HG02840 (cell line): Measurements from ENCODE around the gene HAPSTR1.

Source experiments
- ATAC-seq: cut with Tn5 transposase; IDR thresholded peaks from one replicate; pipeline ENCODE4 v1.9.1; 2021; ENCODE audit warnings: mild to moderate bottlenecking, moderate library complexity, moderate number of reproducible peaks; ENCODE audit not compliant: unreplicated experiment, low FRiP score

HAPSTR1 gene

GRCh38 chr16:9118170-9118569, 26.7 kb downstream of the HAPSTR1 start:
- no peak for ATAC-seq

GRCh38 chr16:9119795-9120194, 28.4 kb downstream of the HAPSTR1 start:
- no peak for ATAC-seq

GRCh38 chr16:9122342-9122741, 30.9 kb downstream of the HAPSTR1 start:
- ATAC-seq, result no peak

DNA sequence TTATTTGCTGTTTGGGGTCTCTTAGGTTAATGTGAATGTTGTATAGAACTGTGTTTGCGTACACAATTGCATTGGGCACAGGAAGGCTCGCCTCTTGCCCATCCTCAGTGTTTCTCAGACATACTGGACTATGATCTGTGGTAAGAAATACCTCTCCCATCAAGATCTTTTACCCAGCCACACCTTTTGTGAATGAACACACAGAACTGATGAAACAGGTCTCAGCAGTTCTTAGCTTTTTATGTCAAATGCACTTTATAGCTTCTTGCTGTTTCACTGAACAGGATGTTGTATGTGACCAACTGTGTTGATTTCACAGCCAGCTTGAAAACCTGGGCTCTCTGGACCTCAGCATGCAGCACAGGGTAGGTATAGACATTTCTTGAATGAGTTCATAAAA, 31.5 kb downstream of the HAPSTR1 start:
- no peak for ATAC-seq

DNA sequence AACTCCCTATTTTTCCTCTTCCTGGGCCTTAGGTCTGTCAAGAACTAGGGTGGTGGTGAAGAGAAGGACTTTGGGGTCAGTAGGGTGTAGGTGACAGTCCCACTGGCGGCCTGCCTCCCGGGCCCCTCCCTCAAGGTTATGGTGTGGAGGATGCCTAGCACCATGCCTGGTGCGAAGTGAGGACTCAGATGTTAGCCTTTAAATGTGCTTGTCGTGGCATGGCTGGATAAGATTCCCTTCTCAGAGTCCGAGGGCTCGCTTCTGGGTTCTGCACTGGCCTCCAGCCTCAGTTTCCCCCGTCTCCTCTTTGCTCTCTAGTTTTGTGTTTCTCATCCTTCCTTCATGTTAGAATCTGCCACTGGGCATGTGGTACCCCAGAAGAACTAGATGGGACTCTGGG, 32.0 kb downstream of the HAPSTR1 start:
- no peak for ATAC-seq

GRCh38 chr16:9123871-9124270, 32.4 kb downstream of the HAPSTR1 start:
- no peak for ATAC-seq

DNA sequence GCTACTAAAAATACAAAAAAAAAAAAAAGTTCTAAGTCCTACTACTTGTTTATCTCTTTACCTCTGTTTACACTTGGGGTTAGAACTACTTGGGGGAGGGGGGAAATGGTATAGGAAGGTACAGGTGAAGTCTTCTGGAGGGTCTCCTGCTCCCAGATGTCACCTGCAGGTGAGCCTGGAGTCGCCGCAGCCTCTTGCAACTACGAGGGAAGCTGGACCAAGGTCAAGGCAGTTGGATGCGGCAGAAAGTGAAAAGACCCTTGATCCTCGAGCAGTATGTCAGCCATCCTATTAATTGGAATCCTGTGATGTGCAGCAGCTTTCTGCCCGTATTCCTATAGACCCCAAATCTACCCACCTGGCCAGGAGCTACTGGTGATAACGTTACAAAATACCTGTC, 33.0 kb downstream of the HAPSTR1 start:
- no peak for ATAC-seq

GRCh38 chr16:9124908-9125584, 33.6 kb downstream of the HAPSTR1 start:
- no peak for ATAC-seq

DNA sequence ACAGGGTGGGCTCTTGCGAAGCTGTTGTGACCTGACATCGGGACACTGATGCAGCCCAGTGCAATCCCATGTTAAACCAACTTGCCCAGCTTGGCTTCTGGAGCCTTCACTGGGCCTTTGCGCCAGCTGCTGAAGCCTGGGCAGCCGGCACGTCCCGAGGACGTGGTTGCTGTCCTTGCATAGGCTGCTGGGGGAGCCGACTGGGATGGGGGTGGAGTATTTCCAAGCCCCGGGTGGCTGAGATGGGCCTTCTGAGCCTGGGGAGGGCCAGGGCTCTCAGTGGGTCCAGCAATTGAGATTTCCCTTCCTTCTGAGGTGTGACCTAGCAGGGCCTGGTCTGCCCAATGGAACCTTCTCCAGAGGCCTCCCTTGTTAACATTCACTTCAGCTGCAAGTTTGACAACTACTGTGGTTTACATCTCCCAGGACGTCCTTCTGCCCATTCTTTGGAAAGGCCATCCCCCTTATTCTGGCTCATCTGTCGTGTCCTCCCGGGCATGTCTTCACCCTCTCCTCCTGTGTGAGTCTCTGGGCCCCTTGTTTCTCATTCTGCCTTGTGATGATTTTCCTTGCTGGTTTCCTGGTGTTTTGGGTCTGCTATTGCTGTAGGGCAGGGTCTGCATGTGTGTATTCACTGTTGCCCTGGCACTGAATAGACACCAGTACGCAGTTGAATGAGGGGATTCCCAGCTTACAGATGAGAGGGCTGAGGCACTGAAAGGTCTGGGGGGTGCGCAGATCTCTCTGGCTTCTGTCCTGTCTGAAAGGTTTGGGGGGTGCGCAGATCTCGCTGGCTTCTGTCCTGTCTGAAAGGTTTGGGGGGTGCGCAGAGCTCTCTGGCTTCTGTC, 34.4 kb downstream of the HAPSTR1 start:
- no peak for ATAC-seq

DNA sequence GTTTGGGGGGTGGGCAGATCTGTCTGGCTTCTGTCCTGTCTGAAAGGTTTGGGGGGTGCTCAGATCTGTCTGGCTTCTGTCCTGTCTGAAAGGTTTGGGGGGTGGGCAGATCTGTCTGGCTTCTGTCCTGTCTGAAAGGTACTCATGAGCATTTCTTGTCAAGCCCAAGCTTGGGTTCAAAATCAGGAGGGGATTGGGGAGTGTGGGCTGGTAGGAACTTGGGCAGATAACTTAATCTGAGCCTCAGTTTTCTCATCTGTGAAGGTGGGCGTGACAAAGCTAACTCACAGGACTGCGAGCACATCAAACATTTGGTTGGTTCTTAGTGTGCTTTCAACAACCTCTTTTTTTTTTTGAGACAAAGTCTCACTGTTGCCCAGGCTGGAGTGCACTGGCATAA, 35.2 kb downstream of the HAPSTR1 start:
- no peak for ATAC-seq

GRCh38 chr16:9128346-9129342, 37.2 kb downstream of the HAPSTR1 start:
- no peak for ATAC-seq

DNA sequence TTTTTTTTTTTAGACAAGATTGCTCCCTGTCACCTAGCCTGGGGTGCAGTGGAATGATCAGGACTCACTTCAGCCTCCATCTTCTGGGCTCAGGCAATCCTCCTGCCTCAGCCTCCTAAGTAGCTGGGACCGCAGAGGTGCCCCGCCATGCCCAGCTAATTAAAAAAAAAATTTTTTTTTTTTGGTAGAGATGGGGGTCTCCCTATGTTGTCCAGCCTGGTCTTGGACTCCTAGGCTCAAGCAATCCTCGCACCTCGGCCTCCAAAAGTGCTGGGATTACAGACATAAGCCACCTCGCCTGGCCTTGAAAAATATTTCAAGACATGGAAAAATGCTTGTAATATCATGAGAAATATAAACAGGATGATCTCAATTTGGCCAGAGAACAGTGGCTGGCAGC, 42.9 kb downstream of the HAPSTR1 start:
- no peak for ATAC-seq

DNA sequence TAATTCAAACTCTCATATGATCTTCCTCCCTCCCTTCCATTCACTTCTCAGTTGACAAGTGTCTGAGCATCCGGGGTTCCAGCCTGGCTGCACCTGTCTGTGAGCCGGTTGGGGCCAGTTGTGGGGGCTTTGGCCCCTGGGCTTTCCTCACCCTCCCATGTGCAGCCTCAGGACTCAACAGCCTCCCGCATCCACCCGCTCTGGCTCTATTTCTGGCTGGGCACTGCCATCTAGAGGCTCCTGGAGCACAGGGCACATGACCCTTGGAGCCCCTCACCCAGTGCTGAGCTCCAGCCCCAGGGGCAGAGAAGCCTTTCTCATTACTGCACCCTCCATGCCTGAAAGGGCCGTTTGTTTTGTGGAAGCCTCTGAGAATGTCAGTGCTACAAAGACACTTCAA, 43.3 kb downstream of the HAPSTR1 start:
- peak; percentile 48 for ATAC-seq

- ATAC-seq, result no peak
Measured at GRCh38 chr16:9135797-9136196, 44.4 kb downstream of the HAPSTR1 start.

DNA sequence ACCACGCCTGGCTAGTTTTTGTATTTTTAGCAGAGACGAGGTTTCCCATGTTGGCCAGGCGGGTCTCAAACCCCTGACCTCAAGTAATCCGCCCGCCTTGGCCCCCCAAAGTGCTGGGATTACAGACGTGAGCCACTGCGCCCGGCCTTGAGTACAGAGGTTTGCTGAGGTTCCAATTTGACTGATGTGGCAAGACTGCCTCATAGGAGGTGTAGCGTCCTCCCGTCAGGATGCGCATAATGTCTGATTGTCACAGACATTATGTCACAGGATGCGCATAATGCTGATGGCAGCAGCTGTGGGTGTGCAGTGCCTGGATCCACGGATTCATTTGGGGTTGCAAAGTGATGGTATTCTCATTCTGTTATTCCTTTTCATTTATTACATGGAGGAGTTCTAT, 45.2 kb downstream of the HAPSTR1 start:
- no peak for ATAC-seq

DNA sequence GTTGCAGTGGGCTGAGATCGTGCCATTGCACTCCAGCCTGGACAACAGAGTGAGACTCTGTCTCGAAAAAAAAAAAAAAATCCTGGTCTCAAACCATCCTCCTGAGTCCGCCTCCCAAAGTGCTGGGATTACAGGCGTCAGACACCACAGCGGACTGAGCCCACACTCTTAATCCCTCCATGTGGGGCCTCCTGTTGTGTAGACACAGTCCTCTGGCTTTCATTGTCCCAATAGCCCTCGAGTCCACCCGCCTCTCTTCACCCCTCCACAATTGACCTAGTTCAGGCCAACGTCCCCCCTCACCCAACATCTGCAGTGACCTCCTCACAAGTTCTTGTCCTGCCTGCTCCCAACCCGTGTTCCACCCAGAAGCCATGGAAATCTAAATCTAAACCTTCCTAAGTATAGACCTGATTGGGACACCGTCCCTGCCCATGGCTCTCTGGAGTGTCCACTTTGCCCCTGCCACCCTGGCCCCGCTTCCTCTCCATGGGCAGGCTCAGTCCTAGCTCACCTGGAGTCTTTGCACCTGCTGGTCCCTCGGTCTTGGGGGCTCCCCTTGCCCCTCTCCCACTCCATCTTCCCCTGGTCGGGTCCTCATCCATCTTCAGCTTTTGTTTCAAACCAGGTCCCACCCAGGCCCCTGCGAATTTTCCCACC, 46.7 kb downstream of the HAPSTR1 start:
- ATAC-seq, result no peak

GRCh38 chr16:9138731-9139501, 47.5 kb downstream of the HAPSTR1 start:
- no peak for ATAC-seq

DNA sequence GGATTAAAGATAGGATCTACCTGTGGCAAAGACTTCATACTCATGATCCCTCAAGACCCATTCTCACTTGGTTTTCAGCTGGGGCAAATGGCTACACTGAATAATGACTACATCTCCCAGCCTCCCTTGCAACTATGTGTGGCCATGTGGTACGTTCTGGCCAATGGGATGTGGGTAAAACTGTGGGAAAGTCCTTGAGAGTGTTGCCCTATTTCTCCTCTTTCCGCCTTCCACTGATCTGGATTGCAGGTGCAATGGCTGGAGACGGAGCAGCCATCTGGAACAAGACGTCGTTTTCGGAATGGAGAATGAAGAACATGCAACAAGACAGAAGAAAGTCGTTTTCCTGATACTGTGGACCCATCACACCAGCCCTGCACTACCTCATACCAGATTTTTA, 48.5 kb downstream of the HAPSTR1 start:
- ATAC-seq, result no peak
